NB4 (cell line): ENCODE measurements around the gene CMC2.

ENCODE experiments used
- DNase-seq: peaks from one replicate; pipeline ENCODE4 v3.0.0; 2010; ENCODE audit warnings: low read depth
- H3K4me3 ChIP-seq: one replicate; pipeline ENCODE4 v1.5.1; 2011; ENCODE audit warnings: mild to moderate bottlenecking, low read depth, low read length, moderate library complexity
- CTCF ChIP-seq: IDR thresholded peaks from one replicate; pipeline ENCODE4 v1.5.1; 2012; ENCODE audit warnings: low read depth, low read length
- MAX ChIP-seq: IDR thresholded peaks from 2 replicates; pipeline ENCODE4 v1.6.1; 2011; ENCODE audit warnings: low read depth, low read length
- MYC ChIP-seq: IDR thresholded peaks from 2 replicates; pipeline ENCODE4 v1.6.1; 2011; ENCODE audit warnings: low read depth, low read length
- POLR2A ChIP-seq: IDR thresholded peaks from 2 replicates; pipeline ENCODE4 v1.6.1; 2011; ENCODE audit warnings: mild to moderate bottlenecking; ENCODE audit not compliant: insufficient read length; ENCODE audit errors: extremely low read depth

Gene CMC2

GRCh38 chr16:80993834-80994233 is 12.9 kb downstream of the CMC2 start:
- H3K4me3 ChIP-seq = no peak overlapping the region
- DNase-seq = no peak
- TF ChIP-seq MAX (no peak), MYC (no peak), CTCF (no peak), POLR2A (no peak)

GRCh38 chr16:80993307-80993706 is 13.4 kb downstream of the CMC2 start:
- no peak for DNase-seq
- no peak overlapping the region for H3K4me3 ChIP-seq
- TF ChIP-seq MAX = no peak
- TF ChIP-seq MYC = no peak
- no peak for TF ChIP-seq POLR2A
- TF ChIP-seq CTCF = no peak

GRCh38 chr16:80992676-80993293 is 13.9 kb downstream of the CMC2 start:
- no peak overlapping the region for H3K4me3 ChIP-seq
- TF ChIP-seq MYC (no peak), MAX (no peak), CTCF (no peak), POLR2A (no peak)
- DNase-seq = no peak

- H3K4me3 ChIP-seq = no peak overlapping the region
- DNase-seq = no peak
- TF ChIP-seq MAX (no peak), POLR2A (no peak), CTCF (no peak), MYC (no peak)
These were observed 14.8 kb downstream of the CMC2 start for GRCh38 chr16:80991792-80992430.

GRCh38 chr16:80990978-80991377 is 15.7 kb downstream of the CMC2 start:
- DNase-seq = no peak
- H3K4me3 ChIP-seq = no peak overlapping the region
- TF ChIP-seq CTCF = no peak
- TF ChIP-seq POLR2A = no peak
- TF ChIP-seq MAX = no peak
- TF ChIP-seq MYC = no peak
